Urothelium cell line (cell line): Measurements from ENCODE around the gene CCDC6.
A peak's percentile ranks its signal among the peaks of the same experiment; 100 is the strongest.
"Not testable (repeated sequence)": the region's sequence is repeated elsewhere in the genome, so short reads cannot be mapped to it uniquely, and the experiment has no call there.

ENCODE experiments used
- DNase-seq: peaks from one replicate; pipeline ENCODE4 v3.0.0; 2011; ENCODE audit warnings: low spot score, mixed read lengths
- FAIRE-seq: peaks from 2 replicates; lab custom pipeline; 2011; peaks lifted over from hg19 to GRCh38; lab: Jason Lieb, UNC

The CCDC6 gene

DNA sequence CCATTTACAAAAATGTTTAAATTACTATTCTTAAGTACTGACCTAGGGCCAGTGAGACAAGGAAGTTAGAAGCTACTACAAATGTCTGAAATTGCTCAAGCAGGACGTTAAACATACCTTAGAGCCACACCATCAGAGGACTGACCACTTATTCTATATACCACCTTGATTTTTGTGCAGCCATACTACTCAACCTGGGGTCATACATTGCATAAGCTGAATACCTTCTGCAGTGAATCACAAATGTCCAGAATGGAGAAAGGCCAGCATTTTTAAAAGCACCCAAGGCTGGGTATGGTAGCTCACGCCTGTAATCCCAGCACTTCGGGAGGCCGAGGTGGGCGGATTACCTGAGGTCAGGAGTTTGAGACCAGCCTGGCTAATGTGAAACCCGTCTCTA is 131.9 kb downstream of the CCDC6 start:
- FAIRE-seq, result no peak
- no peak for DNase-seq

- FAIRE-seq (no peak), DNase-seq (no peak)
These were observed 133.3 kb downstream of the CCDC6 start for GRCh38 chr10:59773088-59773487.

- no peak for FAIRE-seq
These were observed 135.1 kb downstream of the CCDC6 start for GRCh38 chr10:59771162-59771807.

DNA sequence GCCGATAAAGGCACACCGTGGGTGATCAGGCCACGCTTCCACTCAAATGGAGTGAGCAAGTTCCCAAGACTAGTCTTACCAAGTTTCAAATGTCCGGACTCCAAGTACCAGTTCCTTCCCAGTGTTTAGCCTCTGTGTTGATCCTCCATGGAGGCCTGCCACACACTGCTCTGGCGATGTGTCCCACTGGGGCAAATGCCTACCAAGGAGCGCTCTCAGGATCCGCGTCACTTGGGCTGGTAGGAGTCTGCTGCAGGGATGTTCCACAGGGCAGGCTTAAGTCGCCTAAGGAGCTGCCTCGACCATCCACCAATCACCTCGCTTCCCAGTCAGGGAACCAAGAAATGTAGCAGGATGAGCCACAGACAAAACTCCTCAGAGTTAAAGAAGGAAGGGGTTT is 135.7 kb downstream of the CCDC6 start:
- no peak for FAIRE-seq
- DNase-seq, result no peak

More at GRCh38 chr10:59771162-59771807, 135.1 kb downstream of the CCDC6 start:
- no peak for DNase-seq

- DNase-seq (no peak), FAIRE-seq (no peak)
These were observed 143.9 kb downstream of the CCDC6 start for GRCh38 chr10:59762505-59762904.

- no peak for DNase-seq
- no peak for FAIRE-seq
These were observed 148.4 kb downstream of the CCDC6 start for GRCh38 chr10:59757966-59758365.

- DNase-seq, result no peak
- no peak for FAIRE-seq
These were observed 151.4 kb downstream of the CCDC6 start for GRCh38 chr10:59754951-59755350.

DNA sequence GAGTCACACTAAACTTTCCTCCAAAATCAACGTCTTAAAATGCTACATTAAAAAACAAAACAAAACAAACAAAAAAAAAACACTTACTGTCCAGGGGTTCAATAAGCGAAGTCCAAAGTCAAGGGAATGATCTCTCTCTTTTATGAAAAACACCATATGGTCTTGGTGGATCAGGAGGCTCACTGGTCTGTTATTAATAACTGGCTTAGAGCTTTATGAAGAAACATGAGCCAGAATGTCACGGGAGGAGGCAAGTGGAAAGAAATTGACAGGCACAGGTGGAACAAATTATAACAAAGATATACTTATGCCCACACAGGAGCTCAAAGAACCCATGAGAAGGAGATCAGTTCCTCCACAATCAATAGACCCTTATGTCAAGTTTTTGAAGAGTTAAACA is 153.1 kb downstream of the CCDC6 start, which contains the start of gene MRLN:
Gene MRLN (minus strand): TSS at position 189 of the 400 bp plus-strand sequence.
- DNase-seq (no peak), FAIRE-seq (no peak)

- no peak for FAIRE-seq
- DNase-seq, result no peak
These were observed 153.9 kb downstream of the CCDC6 start for GRCh38 chr10:59752278-59752940.

GRCh38 chr10:59750155-59750945 is 156.0 kb downstream of the CCDC6 start:
- no peak for DNase-seq
- peak; percentile 77 for FAIRE-seq

DNA sequence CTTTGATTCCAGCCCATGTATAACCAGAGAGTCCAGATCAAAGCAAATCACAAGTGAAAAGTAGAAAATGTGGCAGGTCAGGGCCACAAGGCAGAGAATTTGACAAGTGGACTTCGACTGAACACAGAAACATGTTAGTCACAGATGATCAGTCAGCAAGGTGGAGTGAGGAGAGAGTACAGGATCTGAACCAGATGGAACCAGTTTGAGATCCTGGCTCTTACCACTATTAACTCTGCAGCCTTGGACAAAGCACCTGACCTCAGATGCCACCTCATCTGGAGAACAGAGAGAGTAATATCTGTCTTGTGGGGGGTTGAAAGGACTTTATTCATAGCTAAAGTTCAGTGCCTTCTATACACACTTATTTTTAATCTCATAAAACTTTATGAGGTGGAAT is 157.5 kb downstream of the CCDC6 start:
- FAIRE-seq (no peak), DNase-seq (no peak)

- DNase-seq, result no peak
- no peak for FAIRE-seq
These were observed 161.1 kb downstream of the CCDC6 start for GRCh38 chr10:59745163-59745650.

- not testable (repeated sequence) for DNase-seq, FAIRE-seq
These were observed 161.6 kb downstream of the CCDC6 start for GRCh38 chr10:59744762-59745161.

DNA sequence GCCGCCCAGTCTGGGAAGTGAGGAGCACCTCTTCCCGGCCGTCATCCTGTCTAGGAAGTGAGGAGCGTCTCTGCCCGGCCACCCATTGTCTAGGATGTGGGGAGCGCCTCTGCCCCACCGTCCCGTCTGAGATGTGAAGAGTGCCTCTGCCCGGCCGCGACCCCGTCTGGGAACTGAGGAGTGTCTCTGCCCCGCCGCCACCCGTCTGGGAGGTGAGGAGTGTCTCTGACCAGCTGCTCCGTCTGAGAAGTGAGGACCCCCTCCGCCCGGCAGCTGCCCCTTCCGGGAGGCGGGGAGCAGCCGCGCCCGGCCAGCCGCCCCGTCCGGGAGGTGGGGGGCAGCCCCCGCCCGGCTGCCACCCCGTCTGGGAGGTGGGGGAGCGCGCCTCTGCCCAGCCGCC is 162.2 kb downstream of the CCDC6 start:
- FAIRE-seq, result not testable (repeated sequence)

GRCh38 chr10:59741583-59741982 is 164.8 kb downstream of the CCDC6 start:
- no peak for DNase-seq
- no peak for FAIRE-seq

More for the DNA sequence above, 162.2 kb downstream of the CCDC6 start:
- DNase-seq, result not testable (repeated sequence)

DNA sequence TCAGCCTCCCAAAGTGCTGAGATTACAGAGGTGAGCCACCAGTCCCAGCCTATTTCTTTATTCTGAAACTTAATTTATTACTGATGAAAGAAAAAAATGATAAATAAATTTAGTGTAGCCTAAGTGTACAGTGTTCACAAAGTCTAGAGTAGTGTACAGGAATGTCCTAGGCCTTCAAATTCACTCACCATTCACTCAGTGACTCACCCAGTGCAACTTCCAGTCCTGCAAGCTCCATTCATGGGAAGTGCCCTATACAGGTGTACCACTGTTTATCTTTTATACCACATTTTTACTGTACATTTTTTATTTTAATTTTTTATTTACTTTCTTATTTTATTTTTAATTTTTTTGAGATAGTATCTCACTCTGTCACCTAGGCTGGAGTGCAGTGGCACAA is 165.3 kb downstream of the CCDC6 start:
- DNase-seq (no peak), FAIRE-seq (no peak)
